Measurements from ENCODE around the gene PPP2R1B. TPM values are rescaled to one million over a fixed set of nuclear protein-coding genes. Genes with fewer than 3 reads are reported as not detected.

The PPP2R1B gene
- total RNA-seq, 2 experiments from 2014 or later = 34.5 to 39.2 TPM

- H3K27me3 ChIP-seq (ENCODE audit: control insufficient read depth in 1 of 2, insufficient read depth in 2 of 2, low read length in 2 of 2) = no peaks in the 10 kb centered on the region
- peaks cover 0 to 3% of the 10 kb centered on the region in 2 experiments for H3K9me3 ChIP-seq (ENCODE audit: control insufficient read depth in 1 of 2, insufficient read depth in 1 of 2, low read length in 2 of 2)
- TF ChIP-seq, protein P1, sequence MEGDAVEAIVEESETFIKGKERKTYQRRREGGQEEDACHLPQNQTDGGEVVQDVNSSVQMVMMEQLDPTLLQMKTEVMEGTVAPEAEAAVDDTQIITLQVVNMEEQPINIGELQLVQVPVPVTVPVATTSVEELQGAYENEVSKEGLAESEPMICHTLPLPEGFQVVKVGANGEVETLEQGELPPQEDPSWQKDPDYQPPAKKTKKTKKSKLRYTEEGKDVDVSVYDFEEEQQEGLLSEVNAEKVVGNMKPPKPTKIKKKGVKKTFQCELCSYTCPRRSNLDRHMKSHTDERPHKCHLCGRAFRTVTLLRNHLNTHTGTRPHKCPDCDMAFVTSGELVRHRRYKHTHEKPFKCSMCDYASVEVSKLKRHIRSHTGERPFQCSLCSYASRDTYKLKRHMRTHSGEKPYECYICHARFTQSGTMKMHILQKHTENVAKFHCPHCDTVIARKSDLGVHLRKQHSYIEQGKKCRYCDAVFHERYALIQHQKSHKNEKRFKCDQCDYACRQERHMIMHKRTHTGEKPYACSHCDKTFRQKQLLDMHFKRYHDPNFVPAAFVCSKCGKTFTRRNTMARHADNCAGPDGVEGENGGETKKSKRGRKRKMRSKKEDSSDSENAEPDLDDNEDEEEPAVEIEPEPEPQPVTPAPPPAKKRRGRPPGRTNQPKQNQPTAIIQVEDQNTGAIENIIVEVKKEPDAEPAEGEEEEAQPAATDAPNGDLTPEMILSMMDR (IDR thresholded peaks at IDR 0.05) = no peak
- no peaks in the 10 kb centered on the region for H3K4me1 ChIP-seq (ENCODE audit: insufficient read depth, low read length)
- no peak overlapping the region for H3K27ac ChIP-seq (ENCODE audit: low read depth in 1 of 2, low read length in 2 of 2)
- H3K4me1 Mint-ChIP-seq (ENCODE audit: low read depth) = no peaks in the 10 kb centered on the region
- no peak overlapping the region for H3K27ac Mint-ChIP-seq
- intact Hi-C loops (cut with DNase I, micrococcal nuclease) = no loop called here
- ChIA-PET CTCF (no interaction called here), POLR2A (no interaction called here)
- H3K9me3 Mint-ChIP-seq = no peaks in the 10 kb centered on the region
- peaks cover 52% of the 10 kb centered on the region for H3K36me3 Mint-ChIP-seq (ENCODE audit: low read depth)
- H3K4me3 Mint-ChIP-seq = no peak overlapping the region
- H3K4me3 ChIP-seq (ENCODE audit: low read length) = no peak overlapping the region
- DNase-seq (no peak), ATAC-seq (ENCODE audit: poor library complexity) (no peak)
- H3K27me3 Mint-ChIP-seq = no peaks in the 10 kb centered on the region
- H3K36me3 ChIP-seq (ENCODE audit: insufficient read depth, low read length) = peaks cover 10% of the 10 kb centered on the region
These were observed 26.8 kb upstream of the PPP2R1B start for GRCh38 chr11:111792955-111793500.

DNA sequence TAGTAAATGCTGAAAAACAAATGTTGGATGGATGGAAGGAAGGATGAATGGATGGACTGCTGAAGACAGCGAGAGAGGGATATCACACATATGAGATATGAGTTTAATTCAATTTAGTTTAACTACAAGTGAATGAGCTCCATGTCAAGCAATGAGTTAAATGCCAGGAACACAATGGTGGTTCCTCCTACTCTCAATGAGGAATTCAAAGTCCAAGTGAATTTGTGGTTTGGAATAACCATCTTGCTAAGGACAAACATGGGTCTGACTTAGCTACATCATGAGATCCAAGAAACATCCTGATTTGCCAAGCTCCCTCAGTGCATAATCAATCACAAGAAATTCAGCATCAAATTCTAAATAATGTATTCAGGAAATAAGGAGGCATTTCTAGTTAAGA lies 26.1 kb upstream of the PPP2R1B start:
- ATAC-seq (ENCODE audit: poor library complexity) (no peak), DNase-seq (no peak)
- Mint-ChIP-seq H3K36me3 (ENCODE audit: low read depth) (peaks cover 45% of the 10 kb centered on the region), H3K27me3 (no peaks in the 10 kb centered on the region), H3K4me3 (no peak overlapping the region), H3K9me3 (no peaks in the 10 kb centered on the region), H3K4me1 (ENCODE audit: low read depth) (no peaks in the 10 kb centered on the region), H3K27ac (no peak overlapping the region)
- no peaks in the 10 kb centered on the region for H3K4me1 ChIP-seq (ENCODE audit: insufficient read depth, low read length)
- POLR2A ChIA-PET = no interaction called here
- CTCF ChIA-PET = no interaction called here
- intact Hi-C loops (cut with DNase I, micrococcal nuclease) = no loop called here
- H3K36me3 ChIP-seq (ENCODE audit: insufficient read depth, low read length) = peaks cover 9% of the 10 kb centered on the region
- peaks cover 0 to 3% of the 10 kb centered on the region in 2 experiments for H3K9me3 ChIP-seq (ENCODE audit: control insufficient read depth in 1 of 2, insufficient read depth in 1 of 2, low read length in 2 of 2)
- H3K27me3 ChIP-seq (ENCODE audit: control insufficient read depth in 1 of 2, insufficient read depth in 2 of 2, low read length in 2 of 2) = no peaks in the 10 kb centered on the region
- no peak overlapping the region for H3K4me3 ChIP-seq (ENCODE audit: low read length)
- TF ChIP-seq, protein P1 (IDR thresholded peaks at IDR 0.05) = no peak
- H3K27ac ChIP-seq (ENCODE audit: low read depth in 1 of 2, low read length in 2 of 2) = no peak overlapping the region

DNA sequence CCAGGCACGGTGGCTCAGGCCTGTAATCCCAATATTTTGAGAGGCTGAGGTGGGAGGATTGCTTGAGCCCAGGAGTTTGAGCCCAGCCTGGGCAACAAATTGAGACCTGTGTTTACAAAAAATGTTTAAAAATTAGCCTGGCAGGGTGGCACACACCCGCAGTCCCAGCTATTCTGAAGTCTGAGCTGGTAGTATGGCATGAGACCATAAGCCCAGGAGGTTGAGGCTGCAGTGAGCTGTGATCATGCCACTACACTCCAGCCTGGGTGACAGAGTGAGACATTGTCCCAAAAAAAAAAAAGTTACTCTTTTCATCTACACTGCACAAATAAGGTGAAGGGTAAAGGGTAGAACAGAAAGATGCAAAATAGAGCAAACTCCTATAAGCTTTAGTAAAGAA lies 22.3 kb upstream of the PPP2R1B start:
- H3K27me3 ChIP-seq (ENCODE audit: control insufficient read depth in 1 of 2, insufficient read depth in 2 of 2, low read length in 2 of 2) = no peaks in the 10 kb centered on the region
- Mint-ChIP-seq H3K4me1 (ENCODE audit: low read depth) (no peaks in the 10 kb centered on the region), H3K9me3 (no peaks in the 10 kb centered on the region), H3K27me3 (no peaks in the 10 kb centered on the region), H3K27ac (no peak overlapping the region), H3K4me3 (no peak overlapping the region), H3K36me3 (ENCODE audit: low read depth) (peaks cover 36% of the 10 kb centered on the region)
- ATAC-seq (ENCODE audit: poor library complexity) (no peak), DNase-seq (no peak)
- H3K9me3 ChIP-seq (ENCODE audit: control insufficient read depth in 1 of 2, insufficient read depth in 1 of 2, low read length in 2 of 2) = no peaks in the 10 kb centered on the region
- H3K4me1 ChIP-seq (ENCODE audit: insufficient read depth, low read length) = no peaks in the 10 kb centered on the region
- H3K4me3 ChIP-seq (ENCODE audit: low read length) = no peak overlapping the region
- H3K36me3 ChIP-seq (ENCODE audit: insufficient read depth, low read length) = peaks cover 20% of the 10 kb centered on the region
- ChIA-PET POLR2A (no interaction called here), CTCF (no interaction called here)
- intact Hi-C loops (cut with DNase I, micrococcal nuclease) = no loop called here
- TF ChIP-seq, protein P1 (IDR thresholded peaks at IDR 0.05) = no peak
- no peak overlapping the region for H3K27ac ChIP-seq (ENCODE audit: low read depth in 1 of 2, low read length in 2 of 2)

Data from CD4-positive, alpha-beta T cell (primary cell).